ENCODE data around the gene CFAP97. TPM values are rescaled to one million over a fixed set of nuclear protein-coding genes. Genes with fewer than 3 reads are reported as not detected.
"Not testable (repeated sequence)": the region's sequence is repeated elsewhere in the genome, so short reads cannot be mapped to it uniquely, and the experiment has no call there.

Gene CFAP97
- total RNA-seq = 25.0 and 26.8 TPM in 2 replicates

DNA sequence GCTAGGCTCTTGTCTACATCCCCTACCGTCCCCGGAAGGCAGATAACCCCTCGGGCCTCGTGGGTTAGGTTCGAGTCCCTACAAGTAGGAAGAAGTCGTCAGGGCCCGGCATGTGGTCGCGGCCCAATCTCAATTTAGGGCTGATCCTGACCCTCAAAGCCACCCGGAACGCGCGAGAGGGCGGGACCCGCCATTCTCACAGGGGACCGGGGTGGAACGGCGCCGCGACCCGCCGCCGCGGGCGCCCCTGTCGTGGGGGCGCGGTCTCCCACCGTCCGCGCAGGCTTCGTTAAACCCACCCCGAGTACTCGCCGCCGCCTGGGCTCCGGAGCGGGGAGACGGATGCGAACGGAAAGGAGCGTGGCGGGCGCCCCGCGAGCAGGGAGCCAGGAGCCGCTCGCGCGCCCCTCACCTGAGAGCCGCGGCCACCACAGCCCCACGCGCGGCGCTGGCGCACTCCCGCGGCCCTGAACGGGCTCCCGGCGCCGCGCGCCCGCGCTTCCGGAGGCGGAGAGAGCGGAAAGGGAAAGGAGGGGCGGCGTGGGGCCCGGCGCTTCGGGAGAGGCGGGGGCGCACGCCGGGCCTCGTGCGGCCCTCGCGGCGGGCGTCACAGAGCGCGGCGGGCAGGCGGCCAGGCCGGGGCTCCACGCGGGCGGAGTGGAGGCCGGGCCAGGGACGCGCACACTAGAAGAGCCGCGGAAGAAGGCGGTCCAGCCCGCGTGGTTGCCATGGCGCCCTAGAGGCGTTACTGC lies at the start of gene CFAP97:
Gene CFAP97 (minus strand): TSS at position 515 of the 752 bp plus-strand sequence. CDS start 12,804 bp downstream, outside the sequence.
- DNase-seq (ENCODE audit: low read depth, low spot score) = peak; percentile 73

DNA sequence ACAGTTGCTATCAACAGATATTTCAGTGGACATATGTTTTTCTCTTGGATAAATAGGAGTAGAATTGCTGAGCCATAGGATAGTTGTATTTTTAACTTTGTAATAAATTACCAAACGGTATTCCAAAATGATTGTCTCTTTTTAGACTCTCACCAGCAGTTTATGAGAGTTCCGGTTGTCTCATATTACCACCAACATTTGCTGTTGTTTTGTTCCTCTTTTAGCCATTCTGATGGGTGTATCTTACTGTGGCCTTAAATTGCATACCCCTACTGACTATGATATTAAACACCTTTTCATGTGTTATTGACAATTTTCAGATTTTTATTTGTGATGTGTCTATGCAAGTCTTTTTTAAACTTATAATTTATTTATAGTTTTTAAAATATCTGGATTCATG lies 45.3 kb upstream of the CFAP97 start:
- DNase-seq (ENCODE audit: low read depth, low spot score) = no peak

DNA sequence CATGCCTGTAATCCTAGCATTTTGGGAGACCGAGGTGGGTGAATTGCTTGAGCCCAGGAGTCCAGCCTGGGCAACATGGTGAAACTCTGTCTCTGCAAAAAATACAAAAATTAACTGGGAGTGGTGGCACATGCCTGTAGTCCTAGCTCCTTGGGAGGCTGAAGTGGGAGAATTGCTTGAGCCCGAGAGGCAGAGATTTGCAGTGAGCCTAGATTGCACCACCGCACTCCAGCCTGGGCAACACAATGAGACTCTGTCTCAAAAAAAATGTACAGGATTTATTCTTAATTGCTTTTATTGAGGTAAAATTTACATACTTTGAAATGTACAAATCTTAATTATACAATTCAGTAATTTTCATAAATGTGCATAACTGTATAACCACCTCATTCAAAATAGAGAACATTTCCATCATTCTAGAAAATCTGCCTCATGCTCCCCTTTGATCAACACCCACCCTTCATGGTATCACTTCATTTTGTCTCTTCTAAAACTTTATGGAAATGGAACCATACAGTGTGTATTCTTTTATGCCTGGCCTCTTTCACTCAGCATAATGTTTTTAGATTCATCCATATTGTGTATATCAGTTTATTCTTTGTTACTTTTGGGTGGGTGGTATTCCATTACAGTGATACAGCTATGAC lies 44.7 kb upstream of the CFAP97 start:
- DNase-seq (ENCODE audit: low read depth, low spot score) = no peak

DNA sequence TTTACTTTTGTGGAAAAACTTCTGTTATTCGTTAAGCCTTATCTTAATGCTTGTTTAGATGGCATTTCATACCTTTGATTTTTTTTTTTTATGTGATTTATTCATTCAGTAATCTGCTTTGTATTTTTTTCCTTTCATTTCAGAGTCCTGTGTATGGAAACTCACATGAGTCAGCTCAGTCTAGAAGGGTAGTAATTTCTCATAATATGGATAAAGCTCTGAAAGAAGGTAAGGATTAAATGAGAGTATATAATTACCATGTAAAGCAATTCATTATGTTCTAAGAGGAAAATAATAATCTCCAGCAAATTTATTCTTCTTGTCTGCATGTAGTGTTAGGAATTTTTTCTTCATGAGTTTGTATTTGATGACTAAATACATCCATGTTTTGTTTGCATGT lies 43.4 kb upstream of the CFAP97 start:
- DNase-seq (ENCODE audit: low read depth, low spot score) = no peak

DNA sequence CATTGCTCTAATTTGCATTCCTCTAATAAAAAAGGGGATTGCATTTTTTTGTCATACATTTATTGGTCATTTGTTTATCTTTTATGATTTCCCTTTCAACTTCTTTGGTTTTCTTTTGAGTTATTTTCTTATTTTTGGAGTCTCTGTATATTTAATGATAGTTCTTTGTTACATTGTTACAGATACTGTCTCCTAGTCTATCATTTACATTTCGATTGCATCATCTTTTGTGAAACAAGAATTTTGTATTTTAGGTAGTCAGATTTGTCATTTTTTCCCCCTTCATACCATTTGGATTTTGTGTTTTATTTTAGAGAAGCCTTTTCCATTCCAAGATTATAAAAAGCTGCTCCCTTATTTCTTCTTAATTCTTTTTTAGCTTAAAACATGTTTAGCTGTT lies 42.7 kb upstream of the CFAP97 start:
- DNase-seq (ENCODE audit: low read depth, low spot score) = no peak

DNA sequence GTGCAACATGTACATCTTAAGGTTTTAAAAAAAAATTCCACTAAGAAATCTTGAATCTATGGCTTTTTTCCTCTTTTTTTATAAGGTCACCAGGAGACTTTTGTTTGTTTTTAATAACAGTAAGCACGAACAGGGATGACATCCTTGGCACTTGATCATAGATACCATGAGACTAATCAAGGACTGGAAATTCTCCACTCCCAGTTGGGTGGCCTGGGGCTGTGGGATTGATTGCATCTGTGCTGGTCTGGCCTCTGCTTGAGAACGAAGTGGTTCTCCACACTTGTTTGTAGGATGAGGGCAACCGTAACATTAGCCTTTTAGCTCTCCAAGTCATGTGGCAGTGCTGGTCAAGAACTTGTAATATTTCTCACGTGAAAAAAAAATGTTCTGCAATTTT lies 41.0 kb upstream of the CFAP97 start:
- no peak for DNase-seq (ENCODE audit: low read depth, low spot score)

DNA sequence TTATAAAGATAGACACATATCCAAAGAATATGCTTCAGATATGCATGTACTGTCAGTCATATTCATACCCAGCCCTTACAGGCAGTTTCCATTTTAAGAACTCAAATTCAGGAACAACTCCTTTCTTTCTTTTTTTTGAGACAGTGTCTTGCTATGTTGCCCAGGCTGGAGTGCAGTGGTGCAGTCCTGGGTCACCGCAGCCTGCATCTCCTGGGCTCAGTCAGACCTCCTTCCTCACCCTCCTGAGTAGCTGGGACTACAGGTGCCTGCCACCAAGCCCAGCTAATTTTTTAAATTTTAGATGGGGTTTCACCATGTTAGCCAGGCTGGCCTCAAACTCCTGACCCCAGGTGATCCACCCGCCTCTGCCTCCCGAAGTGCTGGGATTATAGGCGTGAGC lies 40.1 kb upstream of the CFAP97 start:
- no peak for DNase-seq (ENCODE audit: low read depth, low spot score)

DNA sequence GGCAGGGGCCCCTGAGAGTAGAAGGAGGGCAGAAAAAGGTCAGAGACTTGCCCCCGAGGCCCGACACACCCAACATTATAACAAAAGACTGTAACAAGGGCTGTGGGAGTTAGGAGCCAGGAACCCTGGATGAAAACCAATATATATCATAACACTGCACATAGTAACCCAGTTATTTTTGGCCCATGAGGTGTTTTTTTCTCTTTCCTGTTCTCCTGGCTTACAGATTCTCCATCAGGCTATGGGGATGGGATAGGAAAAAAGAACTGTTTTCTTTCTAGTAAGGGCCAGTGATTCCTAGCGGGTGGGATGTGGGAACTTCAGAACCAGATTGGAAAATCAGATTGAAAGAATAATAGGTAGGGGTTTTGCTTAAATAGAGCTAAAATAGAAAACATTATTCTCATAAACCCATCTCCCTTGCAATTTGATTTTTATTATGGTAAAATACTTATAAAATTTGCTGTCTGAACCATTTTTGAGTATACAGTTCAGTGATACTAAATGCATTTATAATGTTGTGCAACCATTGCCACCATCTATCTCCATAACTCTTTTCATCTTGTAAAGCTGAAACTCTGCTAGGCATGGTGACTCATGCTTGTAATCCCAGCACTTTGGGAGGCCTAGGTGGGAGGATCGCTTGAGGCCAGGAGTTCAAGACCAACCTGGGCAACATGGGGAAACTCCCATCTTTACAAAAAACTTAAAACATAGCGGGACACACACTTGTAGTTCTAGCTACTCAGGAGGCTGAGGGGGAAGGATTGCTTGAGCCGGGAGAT lies 39.1 kb upstream of the CFAP97 start:
- no peak for DNase-seq (ENCODE audit: low read depth, low spot score)

DNA sequence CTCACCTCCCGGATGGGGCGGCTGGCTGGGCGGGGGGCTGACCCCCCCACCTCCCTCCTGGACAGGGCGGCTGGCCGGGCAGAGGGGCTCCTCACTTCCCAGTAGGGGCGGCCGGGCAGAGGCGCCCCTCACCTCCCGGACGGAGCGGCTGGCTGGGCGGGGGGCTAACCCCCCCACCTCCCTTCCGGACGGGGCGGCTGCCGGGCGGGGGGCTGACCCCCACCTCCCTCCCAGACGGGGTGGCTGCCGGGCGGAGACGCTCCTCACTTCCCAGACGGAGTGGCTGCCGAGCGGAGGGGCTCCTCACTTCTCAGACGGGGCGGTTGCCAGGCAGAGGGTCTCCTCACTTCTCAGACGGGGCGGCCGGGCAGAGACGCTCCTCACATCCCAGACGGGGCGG lies 36.7 kb upstream of the CFAP97 start:
- not testable (repeated sequence) for DNase-seq (ENCODE audit: low read depth, low spot score)

DNA sequence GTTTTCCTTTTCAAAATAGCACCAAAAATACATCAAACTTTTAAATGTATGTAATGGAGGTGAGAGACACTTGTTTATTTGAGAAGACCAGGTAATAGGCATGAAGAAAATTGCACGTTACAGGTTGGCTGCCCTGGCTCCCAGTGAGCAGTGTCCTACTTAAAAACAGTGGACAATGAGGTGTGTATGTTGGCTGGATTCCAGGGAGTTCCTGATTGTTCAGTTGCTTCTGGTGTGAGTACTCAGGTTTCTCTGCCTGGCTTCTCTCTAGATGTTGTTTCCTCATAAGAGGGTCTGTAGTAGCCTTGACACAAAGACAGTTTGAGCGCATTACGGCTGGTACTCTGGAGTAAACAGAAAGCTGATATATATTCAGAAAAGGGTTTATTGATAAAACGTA lies 35.0 kb upstream of the CFAP97 start:
- no peak for DNase-seq (ENCODE audit: low read depth, low spot score)

DNA sequence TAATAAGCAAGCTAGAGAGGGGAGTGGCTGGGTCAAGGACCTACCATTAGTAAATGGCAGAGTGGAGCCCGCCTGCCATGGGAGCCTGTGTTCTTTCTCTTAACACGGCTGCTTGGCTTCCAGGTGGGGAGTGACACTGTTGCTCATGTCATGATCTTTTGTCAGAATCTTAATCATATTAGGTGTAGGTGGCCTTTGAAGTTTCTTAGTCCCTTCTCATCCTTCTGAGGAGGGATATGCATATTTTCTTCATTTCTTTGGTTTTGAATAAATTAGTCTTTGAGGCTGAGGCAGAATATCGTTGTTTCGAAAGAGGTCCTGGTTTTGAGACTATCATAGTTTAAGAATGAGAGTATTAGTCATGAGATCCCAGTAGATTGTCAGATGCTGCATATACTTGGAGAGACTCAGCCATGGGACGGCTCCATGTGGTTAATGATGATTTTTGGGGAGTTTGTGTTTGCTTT lies 34.4 kb upstream of the CFAP97 start:
- no peak for DNase-seq (ENCODE audit: low read depth, low spot score)

DNA sequence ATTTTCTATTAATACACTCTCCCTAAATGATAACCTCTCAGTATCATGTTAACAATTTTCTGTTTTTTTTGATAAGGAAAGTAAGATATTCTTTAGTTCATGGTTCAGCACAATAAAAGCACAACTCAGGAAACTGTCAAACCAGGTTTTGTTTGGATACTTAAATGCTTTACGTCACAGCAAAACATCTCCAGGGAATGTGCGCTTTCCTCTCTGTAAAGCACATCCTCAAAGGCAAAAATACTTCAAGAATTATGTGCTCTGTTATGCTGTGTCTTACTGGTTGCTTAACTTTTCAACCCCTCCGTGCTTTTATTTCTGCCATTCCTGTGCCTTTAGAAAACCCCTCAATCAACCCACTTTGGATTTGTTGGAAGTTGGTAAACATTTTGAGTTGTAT lies 33.4 kb upstream of the CFAP97 start:
- no peak for DNase-seq (ENCODE audit: low read depth, low spot score)

DNA sequence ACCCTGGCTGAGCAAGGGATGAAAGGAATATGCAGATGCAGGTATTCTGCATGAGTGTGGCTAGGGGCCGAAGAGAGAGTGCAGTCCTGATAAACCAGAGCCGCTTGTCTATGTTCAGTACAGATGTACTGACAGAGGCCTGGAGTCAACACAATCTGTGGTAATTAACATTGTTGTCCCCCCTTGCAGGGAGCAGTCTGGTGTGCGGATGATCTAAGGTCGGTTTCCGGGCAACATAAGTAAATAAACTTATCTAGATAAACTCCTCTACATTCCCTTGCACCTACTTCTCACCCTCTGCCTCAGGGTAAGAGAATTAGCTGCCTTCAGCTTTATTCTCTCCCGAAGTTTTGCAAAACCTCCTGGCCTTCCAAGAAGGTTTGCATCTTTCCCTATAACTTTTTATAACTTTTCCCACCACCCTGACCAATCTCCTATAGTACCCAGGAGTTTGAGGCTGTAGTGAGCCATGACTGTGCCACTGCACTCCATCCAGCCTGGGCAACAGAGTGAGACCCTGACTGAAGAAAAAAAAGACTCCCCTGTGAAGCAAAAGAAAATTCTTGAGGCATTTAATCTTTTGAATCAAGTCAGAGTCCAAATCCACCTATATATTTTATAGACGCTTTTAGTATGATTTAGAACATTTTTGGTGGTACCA lies 32.2 kb upstream of the CFAP97 start:
- DNase-seq (ENCODE audit: low read depth, low spot score) = no peak

DNA sequence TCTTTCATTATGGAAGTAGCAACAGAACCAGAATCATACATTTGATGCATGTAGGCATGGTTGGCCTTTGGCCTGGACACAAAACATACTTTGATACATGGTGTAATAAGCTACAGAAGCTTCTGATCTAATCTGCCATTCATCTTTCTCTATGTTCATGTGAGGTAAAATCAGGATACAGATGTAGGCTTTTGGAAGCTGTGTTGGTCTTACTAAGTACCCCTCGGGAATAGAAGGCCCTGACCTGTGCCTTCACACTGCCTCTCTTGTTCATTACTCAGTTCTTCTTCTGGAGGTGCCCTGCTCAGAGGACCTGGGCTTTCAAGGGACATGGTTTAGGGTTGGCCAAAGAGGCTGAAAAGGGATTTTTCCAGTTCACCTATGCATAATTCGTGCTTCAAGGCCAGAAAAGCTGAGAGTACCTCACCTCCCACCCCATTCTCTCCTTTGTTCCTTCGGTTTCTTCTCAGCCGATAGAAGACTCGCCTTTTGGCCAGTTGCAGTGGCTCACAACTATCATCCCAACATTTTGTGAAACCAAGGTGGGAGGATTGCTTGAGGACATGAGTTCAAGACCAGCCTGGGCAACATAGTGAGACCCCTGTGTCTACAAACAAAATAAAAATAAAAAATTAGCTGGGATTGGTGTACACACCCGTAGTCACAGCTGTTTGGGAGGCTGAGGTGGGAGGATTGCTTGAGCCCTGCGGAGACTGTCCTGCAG lies 31.5 kb upstream of the CFAP97 start:
- no peak for DNase-seq (ENCODE audit: low read depth, low spot score)

DNA sequence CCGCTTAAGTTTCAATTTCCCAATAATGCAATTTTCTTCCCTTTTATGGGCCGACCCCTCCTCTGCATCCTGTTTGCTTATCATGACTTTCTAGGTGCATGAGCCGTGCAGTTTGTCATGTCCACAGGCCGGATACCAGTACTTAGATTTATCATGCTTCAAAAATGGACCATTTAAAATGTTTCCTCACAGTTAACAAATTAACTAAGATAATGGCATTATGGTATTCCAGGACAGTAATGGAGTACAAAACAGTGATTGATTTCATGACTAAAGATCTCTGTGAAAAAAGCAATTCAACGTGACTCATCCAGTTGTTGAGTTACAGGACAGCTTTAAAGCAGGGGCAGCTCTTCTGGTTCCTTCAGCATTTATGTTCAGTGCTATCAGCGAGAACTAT lies 28.6 kb upstream of the CFAP97 start:
- DNase-seq (ENCODE audit: low read depth, low spot score) = no peak

DNA sequence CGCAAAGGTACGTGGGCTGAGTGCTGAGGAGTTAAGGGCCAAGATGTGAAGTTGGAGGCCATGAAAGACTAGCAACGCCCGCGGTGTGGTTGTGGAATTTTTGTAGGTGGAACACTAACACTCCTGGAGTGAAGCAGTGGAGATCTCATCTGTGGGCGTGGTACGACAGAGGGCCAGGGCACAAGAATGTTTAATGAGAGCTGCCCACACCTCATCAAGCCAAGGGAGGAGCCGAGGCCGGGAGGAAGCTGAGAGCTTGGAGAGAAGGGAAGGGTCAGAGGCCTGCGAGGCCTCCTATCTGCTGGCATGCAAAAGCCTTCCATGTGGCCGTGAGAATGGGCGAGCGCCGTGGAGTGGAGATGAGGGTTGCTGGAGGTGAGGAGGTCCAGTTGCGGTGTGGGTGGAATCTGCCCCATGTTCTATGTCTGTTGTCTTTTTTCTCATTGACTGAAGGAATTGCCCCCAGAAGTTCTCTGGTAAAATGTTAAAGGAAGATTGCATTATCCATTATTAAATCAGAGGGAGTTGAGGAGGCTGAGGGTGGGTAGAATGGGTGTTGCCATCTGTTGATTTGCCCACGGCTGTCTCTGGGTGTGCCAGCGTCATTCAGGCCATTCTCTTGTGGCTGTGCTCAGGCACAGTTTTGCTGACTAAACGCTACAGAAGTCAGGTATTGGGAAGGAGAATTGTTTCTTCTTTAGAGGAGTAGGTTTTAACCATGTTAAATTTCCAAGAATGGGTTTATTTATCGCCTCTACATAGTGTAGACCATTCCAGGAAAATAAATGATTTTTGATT lies 25.4 kb upstream of the CFAP97 start:
- no peak for DNase-seq (ENCODE audit: low read depth, low spot score)

DNA sequence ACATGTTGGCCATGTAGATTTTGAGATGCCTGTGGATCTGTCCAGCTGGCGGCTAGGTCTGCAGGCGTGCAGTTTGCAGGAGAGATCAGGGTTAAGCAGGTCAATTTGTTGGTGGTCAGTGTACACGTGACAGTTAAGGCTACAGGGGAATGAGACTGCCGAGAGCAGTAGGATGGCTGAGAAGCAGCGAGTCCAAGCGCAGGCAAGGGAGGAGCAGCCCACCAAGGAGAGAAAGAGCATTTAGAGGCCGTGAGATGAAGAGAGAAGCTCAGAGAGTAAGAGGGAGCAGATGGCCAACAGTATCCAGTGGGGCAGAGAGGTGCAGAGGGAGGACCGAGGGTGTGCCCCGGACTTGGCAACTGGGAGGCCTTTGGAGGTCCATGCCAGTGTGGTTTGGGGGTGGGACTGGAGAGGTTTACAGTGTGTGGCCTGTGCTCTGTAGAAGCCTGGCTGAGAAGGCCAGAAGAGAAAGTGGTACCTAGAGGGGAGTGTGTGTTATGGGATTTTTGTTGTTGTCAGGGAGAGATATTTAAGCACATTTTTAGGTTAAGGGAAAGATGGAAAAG lies 24.0 kb upstream of the CFAP97 start:
- no peak for DNase-seq (ENCODE audit: low read depth, low spot score)

DNA sequence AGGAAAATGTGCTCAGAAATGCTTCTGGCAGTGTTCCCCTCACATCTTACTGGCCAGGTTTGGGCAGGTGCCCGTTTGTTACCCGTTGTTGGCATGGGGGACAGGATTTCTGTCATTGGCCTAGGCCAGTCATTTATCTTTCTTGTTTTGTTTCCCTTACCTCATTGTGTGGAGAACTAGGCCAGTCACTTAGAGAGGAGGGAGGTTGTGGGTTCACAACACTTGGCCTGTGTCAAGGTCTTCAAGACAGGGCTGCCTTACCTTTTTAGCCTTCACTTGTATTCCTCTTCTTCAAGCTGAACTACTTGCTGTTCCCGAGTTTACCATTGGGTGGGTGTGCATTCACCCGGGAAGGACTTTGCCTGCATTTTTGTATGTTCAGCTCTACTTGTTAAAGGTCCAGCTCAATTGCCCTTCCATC lies 23.3 kb upstream of the CFAP97 start:
- DNase-seq (ENCODE audit: low read depth, low spot score) = no peak

DNA sequence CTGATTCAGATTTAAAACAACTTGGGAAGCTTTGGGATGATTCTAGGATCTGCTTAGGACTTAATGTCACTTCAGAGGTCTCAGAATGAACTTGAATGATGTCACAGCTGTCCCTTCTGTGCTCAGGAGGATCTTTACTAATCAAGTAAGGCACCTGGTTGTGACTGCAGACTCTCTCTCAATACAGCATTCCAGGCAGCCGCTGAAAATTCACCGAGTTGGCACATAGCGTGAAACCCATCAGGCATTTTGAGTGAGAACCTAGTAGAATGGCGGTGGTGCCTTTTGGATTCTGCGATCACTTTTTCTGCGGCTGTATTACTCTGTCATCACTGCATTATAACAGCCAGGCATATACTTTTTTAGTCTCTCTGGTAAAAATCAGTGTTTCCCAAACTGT lies 22.1 kb upstream of the CFAP97 start:
- DNase-seq (ENCODE audit: low read depth, low spot score) = no peak

DNA sequence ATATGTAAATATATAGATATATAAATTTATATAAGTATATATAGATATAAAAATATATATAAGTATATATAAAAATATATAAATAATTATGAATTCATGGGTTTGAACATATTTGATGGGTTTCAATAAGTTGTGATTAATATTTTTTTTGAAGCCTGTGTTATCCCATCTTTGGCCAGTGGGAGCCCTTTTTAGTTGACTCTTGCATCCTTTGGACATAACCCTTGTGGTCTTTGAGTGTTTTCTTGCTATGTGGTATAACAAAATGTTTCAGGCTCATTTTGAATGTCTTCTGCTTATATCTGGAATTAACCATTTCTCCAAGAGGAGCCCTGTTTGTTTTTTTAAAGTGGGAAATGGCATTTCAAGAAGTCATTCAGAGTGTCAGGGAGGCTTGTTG lies 20.8 kb upstream of the CFAP97 start:
- DNase-seq (ENCODE audit: low read depth, low spot score) = no peak
